SK-N-SH (cell line): ENCODE measurements around the gene PRRX2. TPM values are rescaled to one million over a fixed set of nuclear protein-coding genes. Genes with fewer than 3 reads are reported as not detected.

Experiments
- CTCF ChIA-PET: fragments of 300-600, 350-600 bp; formaldehyde crosslinking; extraction: SDS; loops from one replicate; lab custom pipeline; 2021; lab: Yijun Ruan, JAX
- POLR2A ChIA-PET: fragments of 350-600 bp; sonication (Branson Sonifier 250); formaldehyde crosslinking; extraction: SDS; loops from one replicate; lab custom pipeline; 2020; ENCODE audit warnings: antibody characterized with exemption, inconsistent platforms; lab: Yijun Ruan, JAX
- DNase-seq: peaks from one replicate; pipeline ENCODE4 v3.0.0; 2012
- H2AFZ ChIP-seq: fragments of 200-600 bp; sonication (generic); 2 replicates; pipeline ENCODE4 v1.8.1; 2016; ENCODE audit warnings: antibody characterized with exemption, mild to moderate bottlenecking, low read depth
- H3F3A ChIP-seq: fragments of 200-600 bp; sonication (generic); replicated peaks from 2 replicates; pipeline ENCODE3; 2016; ENCODE audit warnings: antibody characterized with exemption, mild to moderate bottlenecking; ENCODE audit not compliant: insufficient read depth
- H3K27ac ChIP-seq, 2 experiments: fragments of 200-500 bp in 1 of 2; fragments of 200-600 bp in 1 of 2; sonication (Bioruptor generic) in 1 of 2; sonication (generic), shearing (Covaris generic) in 1 of 2; 2 replicates each; pipeline versions ENCODE4 v1.5.1 to v1.6.1; 2014 to 2016; ENCODE audit warnings: low read depth in 2 of 2, inconsistent platforms in 1 of 2, low read length in 1 of 2, mild to moderate bottlenecking in 1 of 2, mixed read lengths in 1 of 2
- H3K27me3 ChIP-seq: fragments of 200-600 bp; sonication (generic), shearing (Covaris generic); 2 replicates; pipeline ENCODE4 v1.6.1; 2016; ENCODE audit warnings: mixed run types; ENCODE audit not compliant: insufficient read depth
- H3K36me3 ChIP-seq, 2 experiments: fragments of 200-500 bp in 1 of 2; fragments of 200-600 bp in 1 of 2; sonication (Bioruptor generic) in 1 of 2; sonication (generic) in 1 of 2; replicated peaks in 1 of 2; 2 replicates each; pipeline versions ENCODE3 to v1.5.1; 2014 to 2016; ENCODE audit warnings: low read length in 1 of 2, mild to moderate bottlenecking in 1 of 2; ENCODE audit not compliant: insufficient read depth in 2 of 2, control insufficient read depth in 1 of 2
- H3K4me1 ChIP-seq, 2 experiments: fragments of 200-500 bp in 1 of 2; fragments of 200-600 bp in 1 of 2; sonication (Bioruptor generic) in 1 of 2; sonication (generic), shearing (Covaris generic) in 1 of 2; 2 replicates each; pipeline versions ENCODE4 v1.5.1 to v1.6.1; 2014 to 2016; ENCODE audit warnings: low read depth in 1 of 2, low read length in 1 of 2, mixed run types in 1 of 2; ENCODE audit not compliant: insufficient read depth in 2 of 2, control insufficient read depth in 1 of 2
- H3K4me2 ChIP-seq: fragments of 200-600 bp; sonication (generic), shearing (Covaris generic); 2 replicates; pipeline ENCODE4 v1.6.1; 2017; ENCODE audit warnings: mixed run types
- H3K4me3 ChIP-seq, 2 experiments: fragments of 200-500 bp in 1 of 2; fragments of 200-600 bp in 1 of 2; sonication (Bioruptor generic) in 1 of 2; sonication (generic), shearing (Covaris generic) in 1 of 2; 2 replicates each; pipeline versions ENCODE4 v1.5.1 to v1.8.1; 2014 to 2016; ENCODE audit warnings: low read depth in 2 of 2, inconsistent platforms in 1 of 2, low read length in 1 of 2, mild to moderate bottlenecking in 1 of 2, mixed read lengths in 1 of 2, moderate library complexity in 1 of 2
- H3K79me2 ChIP-seq: fragments of 200-600 bp; sonication (generic); 2 replicates; pipeline ENCODE4 v1.8.1; 2017; ENCODE audit warnings: mild to moderate bottlenecking; ENCODE audit not compliant: insufficient read depth
- H3K9ac ChIP-seq: fragments of 200-600 bp; sonication (generic); 2 replicates; pipeline ENCODE4 v1.6.1; 2017; ENCODE audit warnings: mixed run types
- H3K9me2 ChIP-seq: fragments of 200-600 bp; sonication (generic); 2 replicates; pipeline ENCODE4 v1.6.1; 2017; ENCODE audit warnings: mixed run types
- H3K9me3 ChIP-seq: fragments of 200-600 bp; sonication (generic); 2 replicates; pipeline ENCODE4 v1.6.1; 2017; ENCODE audit warnings: mixed run types, mild to moderate bottlenecking, moderate library complexity
- H4K20me1 ChIP-seq: fragments of 200-600 bp; sonication (generic); 2 replicates; pipeline ENCODE4 v1.6.1; 2017; ENCODE audit warnings: mild to moderate bottlenecking, mixed run types; ENCODE audit not compliant: insufficient read depth
- CHD2 ChIP-seq: fragments of 150-350 bp; IDR thresholded peaks from 2 replicates; pipeline ENCODE4 v1.6.1; 2018; ENCODE audit warnings: low read length; ENCODE audit not compliant: partially characterized antibody
- EP300 ChIP-seq, 2 experiments: IDR thresholded peaks; 2 replicates each; pipeline versions ENCODE4 v1.4.0 to v1.6.1; 2012; ENCODE audit warnings: borderline replicate concordance in 1 of 2, low read depth in 1 of 2, low read length in 1 of 2
- FOXJ3 ChIP-seq: sonication (generic); formaldehyde crosslinking; IDR thresholded peaks from 2 replicates; pipeline ENCODE4 v1.5.1; 2020; ENCODE audit warnings: mild to moderate bottlenecking, missing genetic modification reagents
- FOXM1 ChIP-seq: IDR thresholded peaks from 2 replicates; pipeline ENCODE4 v1.4.0; 2012; ENCODE audit warnings: low read depth, mild to moderate bottlenecking
- GABPA ChIP-seq: IDR thresholded peaks from 2 replicates; pipeline ENCODE4 v1.4.0; 2012; ENCODE audit warnings: low read depth, mild to moderate bottlenecking
- IRF3 ChIP-seq: fragments of 150-350 bp; IDR thresholded peaks from 2 replicates; pipeline ENCODE4 v1.6.1; 2016; ENCODE audit warnings: mild to moderate bottlenecking, low read depth, low read length
- MEF2A ChIP-seq: IDR thresholded peaks from 2 replicates; pipeline ENCODE4 v1.4.0; 2012; ENCODE audit warnings: low read depth, borderline replicate concordance
- MXI1 ChIP-seq: IDR thresholded peaks from 2 replicates; pipeline ENCODE4 v1.6.1; 2012; ENCODE audit warnings: mild to moderate bottlenecking, low read depth, low read length, improper control_type of control experiment
- NFIC ChIP-seq: IDR thresholded peaks from 2 replicates; pipeline ENCODE4 v1.4.0; 2012; ENCODE audit warnings: borderline replicate concordance
- POLR2AphosphoS5 ChIP-seq: IDR thresholded peaks from 2 replicates; pipeline ENCODE4 v1.6.1; 2012; ENCODE audit warnings: low read depth, low read length
- RAD21 ChIP-seq: IDR thresholded peaks from 2 replicates; pipeline ENCODE4 v1.6.1; 2012; ENCODE audit warnings: mild to moderate bottlenecking, low read length
- RXRA ChIP-seq: IDR thresholded peaks from 2 replicates; pipeline ENCODE4 v1.4.0; 2012; ENCODE audit warnings: low read depth, mild to moderate bottlenecking, borderline replicate concordance
- SIN3A ChIP-seq: IDR thresholded peaks from 2 replicates; pipeline ENCODE4 v1.6.1; 2012; ENCODE audit warnings: low read depth, mild to moderate bottlenecking, low read length, moderate library complexity, borderline replicate concordance
- SMC3 ChIP-seq: IDR thresholded peaks from 2 replicates; pipeline ENCODE4 v1.6.1; 2012; ENCODE audit warnings: low read depth, low read length, improper control_type of control experiment
- USF2 ChIP-seq: fragments of 150-350 bp; IDR thresholded peaks from 2 replicates; pipeline ENCODE4 v1.6.1; 2017; ENCODE audit warnings: antibody characterized with exemption, low read length, low read depth, borderline replicate concordance
- YY1 ChIP-seq: IDR thresholded peaks from 2 replicates; pipeline ENCODE4 v1.4.0; 2012; ENCODE audit warnings: low read depth, mild to moderate bottlenecking
- WGBS: methylation state at CpG from one replicate; pipeline ENCODE4 v1.1.6; 2017; ENCODE audit warnings: low lambda C conversion rate; 5-methylcytosine and 5-hydroxymethylcytosine counted together
- polyA plus RNA-seq, 3 experiments: library from polyadenylated mRNA; depleted of rRNA; stranded (reverse); fragments of >200 nt; gene quantifications; 2 replicates each; pipeline ENCODE4 v1.2.3, GENCODE V29; 2012

PRRX2 gene
- polyA plus RNA-seq, 1 of the 3 experiments (the other 2 are of a cell fraction): 0.84 TPM

DNA sequence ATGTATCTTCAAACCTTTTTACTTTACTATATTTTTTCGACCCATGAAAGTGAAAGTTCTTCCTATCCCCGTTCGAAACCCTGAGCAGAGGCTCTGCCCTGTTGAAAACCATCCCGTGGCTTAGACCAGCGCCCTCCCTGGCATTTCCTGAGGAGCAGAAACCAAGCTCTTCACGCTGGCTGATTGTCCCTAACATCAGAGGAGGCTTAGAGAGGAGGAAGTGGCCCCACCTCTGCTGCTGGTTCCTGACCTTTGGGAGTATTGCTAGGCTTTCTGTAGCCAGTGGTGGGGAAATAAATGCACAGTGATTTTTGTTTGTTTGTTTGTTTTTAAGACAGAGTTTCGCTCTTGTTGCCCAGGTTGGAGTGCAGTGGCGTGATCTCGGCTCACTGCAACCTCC lies 91.6 kb downstream of the PRRX2 start:
- no peak overlapping the region for H3K4me3 ChIP-seq
- ChIA-PET POLR2A (no interaction called here), CTCF (interaction anchor here (0.7 to 2.7 kb wide), 2 partner anchors 19 to 116 kb away, joined by 3 to 17 read pairs; no protein-coding TSS in a partner anchor)
- H3F3A ChIP-seq: peaks cover 3% of the 10 kb centered on the region
- peaks cover 5 to 13% of the 10 kb centered on the region in 2 experiments; a peak in 2 of 4 replicates for H3K4me1 ChIP-seq
- no peaks in the 10 kb centered on the region for H3K9me3 ChIP-seq
- H3K36me3 ChIP-seq: no peaks in the 10 kb centered on the region
- DNase-seq: no peak
- no peak overlapping the region for H2AFZ ChIP-seq
- no peak overlapping the region for H3K4me2 ChIP-seq
- no peak overlapping the region for H3K27ac ChIP-seq
- no peaks in the 10 kb centered on the region for H3K79me2 ChIP-seq
- no peaks in the 10 kb centered on the region for H4K20me1 ChIP-seq
- H3K27me3 ChIP-seq: no peaks in the 10 kb centered on the region
- WGBS: 85% methylated on average over 9 of the region's 9 CpGs
- no peak overlapping the region for H3K9ac ChIP-seq
- H3K9me2 ChIP-seq: no peaks in the 10 kb centered on the region
- no peak for TF ChIP-seq NFIC
- no peak for TF ChIP-seq YY1
- TF ChIP-seq EP300 (IDR thresholded peaks at IDR 0.05; ENCODE audit: borderline replicate concordance in 1 of 2, low read depth in 1 of 2, low read length in 1 of 2): no peak
- TF ChIP-seq RAD21: no peak
- no peak for TF ChIP-seq USF2

- H3K9me3 ChIP-seq: no peaks in the 10 kb centered on the region
- H3K4me2 ChIP-seq: no peak overlapping the region
- POLR2A ChIA-PET: interaction anchor here (0.7 kb wide), 1 partner anchor 345 kb away, joined by 3 read pairs; no protein-coding TSS in a partner anchor
- CTCF ChIA-PET: interaction anchor here (1.2 to 2.3 kb wide), 4 partner anchors 10 to 33 kb away, joined by 3 to 23 read pairs (median 8); no protein-coding TSS in a partner anchor
- no peaks in the 10 kb centered on the region for H4K20me1 ChIP-seq
- H3K27me3 ChIP-seq: no peaks in the 10 kb centered on the region
- no peak overlapping the region for H2AFZ ChIP-seq
- H3K4me1 ChIP-seq: no peaks in the 10 kb centered on the region; a peak in 1 of 4 replicates
- no peak overlapping the region for H3K4me3 ChIP-seq
- no peaks in the 10 kb centered on the region for H3K9me2 ChIP-seq
- H3K36me3 ChIP-seq: no peaks in the 10 kb centered on the region
- H3F3A ChIP-seq: no peaks in the 10 kb centered on the region
- TF ChIP-seq CHD2 (no peak), USF2 (no peak), FOXJ3 (CRISPR knock-in tag) (no peak), IRF3 (no peak), MEF2A (no peak), FOXM1 (no peak), SMC3 (no peak), POLR2AphosphoS5 (no peak), RXRA (no peak), GABPA (no peak), MXI1 (no peak), SIN3A (no peak)
- WGBS: 86% methylated on average over 4 of the region's 4 CpGs
- H3K27ac ChIP-seq: no peak overlapping the region
- H3K79me2 ChIP-seq: no peaks in the 10 kb centered on the region
- no peak for DNase-seq
- no peak overlapping the region for H3K9ac ChIP-seq
Measured at GRCh38 chr9:129759319-129759718, 93.9 kb downstream of the PRRX2 start.
